Choroid plexus epithelial cell (primary cell): ENCODE data around the gene KATNBL1.

Source experiments
- DNase-seq: peaks from one replicate; pipeline ENCODE4 v3.0.0-alpha.2; 2010; ENCODE audit warnings: low read depth
- H3K4me3 ChIP-seq: 2 replicates; pipeline ENCODE4 v1.5.1; 2011; ENCODE audit warnings: low read depth, mild to moderate bottlenecking, control low read depth, low read length, moderate library complexity
- TF ChIP-seq, protein P1 (sequence below): conservative IDR thresholded peaks from 2 replicates; pipeline ENCODE4 v1.5.1; 2011; ENCODE audit warnings: low read depth, mild to moderate bottlenecking, control low read depth, inconsistent platforms, low read length, moderate library complexity

KATNBL1 gene

DNA sequence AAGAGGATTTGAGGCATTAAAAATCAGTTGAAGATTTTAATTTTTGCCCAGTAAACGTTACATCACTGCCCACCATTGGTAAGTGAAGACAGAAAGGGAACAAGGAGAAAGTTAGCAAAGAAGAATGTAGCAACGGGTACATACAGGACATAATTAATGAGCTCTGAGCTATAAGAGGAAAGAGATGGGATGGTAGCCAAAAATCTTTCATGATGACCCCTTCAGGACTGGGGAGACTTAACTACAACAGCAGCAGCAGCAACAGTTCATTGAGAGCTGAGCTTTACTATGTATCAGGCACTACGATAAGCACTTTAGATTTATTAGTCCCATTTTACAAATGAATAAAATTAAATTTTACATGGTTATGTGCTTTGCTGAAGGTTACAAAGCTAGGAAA lies 33.3 kb upstream of the KATNBL1 start:
- DNase-seq = no peak
- TF ChIP-seq, protein P1, sequence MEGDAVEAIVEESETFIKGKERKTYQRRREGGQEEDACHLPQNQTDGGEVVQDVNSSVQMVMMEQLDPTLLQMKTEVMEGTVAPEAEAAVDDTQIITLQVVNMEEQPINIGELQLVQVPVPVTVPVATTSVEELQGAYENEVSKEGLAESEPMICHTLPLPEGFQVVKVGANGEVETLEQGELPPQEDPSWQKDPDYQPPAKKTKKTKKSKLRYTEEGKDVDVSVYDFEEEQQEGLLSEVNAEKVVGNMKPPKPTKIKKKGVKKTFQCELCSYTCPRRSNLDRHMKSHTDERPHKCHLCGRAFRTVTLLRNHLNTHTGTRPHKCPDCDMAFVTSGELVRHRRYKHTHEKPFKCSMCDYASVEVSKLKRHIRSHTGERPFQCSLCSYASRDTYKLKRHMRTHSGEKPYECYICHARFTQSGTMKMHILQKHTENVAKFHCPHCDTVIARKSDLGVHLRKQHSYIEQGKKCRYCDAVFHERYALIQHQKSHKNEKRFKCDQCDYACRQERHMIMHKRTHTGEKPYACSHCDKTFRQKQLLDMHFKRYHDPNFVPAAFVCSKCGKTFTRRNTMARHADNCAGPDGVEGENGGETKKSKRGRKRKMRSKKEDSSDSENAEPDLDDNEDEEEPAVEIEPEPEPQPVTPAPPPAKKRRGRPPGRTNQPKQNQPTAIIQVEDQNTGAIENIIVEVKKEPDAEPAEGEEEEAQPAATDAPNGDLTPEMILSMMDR = no peak
- H3K4me3 ChIP-seq = no peak overlapping the region

DNA sequence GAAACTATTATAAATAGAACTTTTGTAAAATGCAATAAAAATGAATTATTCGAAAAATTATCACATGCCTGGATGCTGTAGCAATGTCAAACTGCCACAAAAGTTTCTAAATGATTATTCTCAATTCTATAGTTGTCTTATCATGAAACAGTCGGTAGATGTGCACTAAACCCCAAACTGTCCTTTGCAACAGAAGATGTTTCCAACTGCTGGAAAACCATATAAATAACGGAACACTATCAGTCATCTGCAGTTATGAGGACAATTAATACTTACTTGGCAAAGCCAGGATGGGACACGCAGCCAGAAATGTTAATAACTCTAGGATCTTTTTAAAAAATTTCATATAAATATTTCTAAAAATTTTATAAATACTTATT lies 32.4 kb upstream of the KATNBL1 start:
- no peak for DNase-seq
- TF ChIP-seq, protein P1 = no peak
- no peak overlapping the region for H3K4me3 ChIP-seq

DNA sequence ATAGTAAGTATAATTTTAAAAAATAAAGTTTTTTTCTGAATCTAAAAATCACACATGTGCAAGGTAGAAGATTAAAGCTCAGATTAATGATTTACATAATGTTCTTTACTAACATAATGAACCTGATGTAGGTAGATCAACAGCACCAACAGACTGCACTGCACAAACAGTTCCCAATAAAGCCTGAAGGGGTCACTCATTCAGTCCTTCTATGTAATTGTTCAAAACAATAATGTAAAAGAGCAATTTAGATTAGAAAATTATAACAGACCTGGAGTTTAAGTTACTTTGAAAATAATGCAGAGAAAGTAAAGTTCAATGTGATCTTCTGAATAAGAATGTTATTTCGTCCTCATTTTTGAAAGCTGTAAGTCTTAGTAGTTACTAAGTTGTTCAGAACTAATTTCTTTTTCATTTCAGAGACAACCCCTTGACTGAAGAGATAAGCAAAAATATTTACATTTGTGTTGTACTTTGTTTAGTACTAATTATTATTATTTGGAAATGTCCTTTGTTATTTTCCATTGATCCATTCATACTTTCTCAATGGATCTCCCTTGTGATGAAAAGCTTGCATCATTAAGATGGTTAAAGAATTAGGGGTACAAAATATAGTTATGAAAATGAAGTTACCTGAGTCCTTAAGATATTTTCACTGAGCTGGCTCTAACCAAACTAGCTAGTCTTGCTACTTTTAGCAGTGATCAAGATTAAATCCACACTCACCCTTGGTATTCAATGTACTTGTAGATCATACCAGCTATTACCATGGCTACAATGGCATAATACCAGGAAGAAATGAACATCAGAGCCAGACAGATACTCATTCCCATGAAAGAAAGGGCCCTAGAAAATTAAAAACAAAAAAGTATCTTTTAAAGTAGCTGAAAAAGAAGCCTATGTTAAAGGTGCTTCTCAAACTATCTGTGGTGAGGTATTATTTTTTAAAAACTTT lies 31.8 kb upstream of the KATNBL1 start:
- no peak overlapping the region for H3K4me3 ChIP-seq
- TF ChIP-seq, protein P1 = peak; percentile 79
- peak; percentile 78 for DNase-seq

DNA sequence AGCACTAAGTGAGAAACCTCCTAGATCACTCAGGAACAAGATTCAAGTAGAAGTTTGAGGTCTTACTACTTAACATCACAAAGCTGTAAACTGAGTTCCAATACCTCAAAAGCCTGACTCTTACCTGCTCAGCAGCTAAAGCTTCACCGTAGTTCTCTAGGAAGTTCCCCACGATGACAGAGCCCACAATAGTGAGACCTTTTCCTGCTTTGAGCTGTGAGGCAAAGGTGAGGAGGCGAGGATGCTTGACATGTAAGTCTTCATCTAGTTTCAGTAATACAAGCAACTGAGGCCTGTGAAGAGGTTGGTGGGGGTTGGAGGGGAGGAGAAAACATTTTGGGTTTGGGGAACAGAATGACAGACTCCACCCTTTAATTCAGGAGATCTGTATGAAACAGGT lies 30.6 kb upstream of the KATNBL1 start:
- no peak for DNase-seq
- H3K4me3 ChIP-seq = no peak overlapping the region
- TF ChIP-seq, protein P1 = no peak

DNA sequence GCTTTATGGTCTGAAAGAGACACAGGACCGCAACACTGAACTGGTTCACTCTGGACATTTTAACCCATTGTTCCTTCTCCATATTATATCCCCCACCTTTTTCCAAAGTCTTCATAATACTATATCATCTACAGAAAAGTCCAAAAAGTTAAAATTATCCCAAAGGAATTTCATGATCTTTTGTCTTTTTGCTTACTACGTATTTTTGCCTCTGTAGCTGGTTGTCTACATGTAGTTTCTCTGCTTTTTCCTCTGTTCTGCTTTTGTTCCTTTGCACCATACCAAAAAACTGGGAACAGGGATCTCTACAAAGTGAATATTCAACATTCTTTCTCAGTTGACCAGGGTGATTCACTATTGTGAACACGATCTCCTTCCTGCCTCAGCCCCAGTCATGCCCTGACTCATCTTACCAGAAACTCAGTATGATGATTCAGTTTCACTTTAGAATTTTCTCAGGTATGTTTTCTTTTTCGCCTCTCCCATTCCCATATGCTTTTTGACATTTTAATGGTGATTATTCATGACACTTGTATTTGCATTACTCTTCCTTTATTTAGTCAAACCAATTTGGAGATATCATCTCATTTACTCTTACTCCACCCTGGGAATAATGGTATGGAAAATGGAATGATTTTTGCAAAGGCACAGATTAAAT lies 29.4 kb upstream of the KATNBL1 start:
- peak overlapping the region; percentile 15 for H3K4me3 ChIP-seq
- peak; percentile 86 for DNase-seq
- TF ChIP-seq, protein P1 = no peak

DNA sequence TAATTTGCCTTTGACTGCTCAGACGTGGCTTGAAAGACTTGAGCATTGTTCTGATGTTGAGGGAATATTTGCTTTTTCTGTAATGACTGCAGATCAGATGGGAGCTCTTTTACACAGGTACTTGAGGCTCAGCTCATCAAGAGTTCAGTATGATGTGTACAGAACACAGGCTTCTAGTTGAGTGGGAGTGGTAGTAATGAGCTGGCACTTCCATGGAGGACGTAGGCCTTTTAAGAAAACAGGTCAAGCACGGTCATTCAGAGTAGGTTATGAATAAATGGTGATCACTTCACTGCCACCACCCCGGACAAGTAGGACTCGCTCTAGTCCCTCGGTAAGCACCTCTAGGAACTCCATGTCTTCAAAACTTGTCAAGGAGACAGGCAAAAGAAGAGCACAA lies 23.7 kb upstream of the KATNBL1 start:
- no peak for DNase-seq
- no peak overlapping the region for H3K4me3 ChIP-seq
- TF ChIP-seq, protein P1 = no peak
